HCT116 (cell line): ENCODE data around the gene DND1. TPM values are rescaled to one million over a fixed set of nuclear protein-coding genes. Genes with fewer than 3 reads are reported as not detected.

Source experiments
- ATAC-seq: fragments of 200-7000 bp; cut with Tn5 transposase; 2 replicates; pipeline ENCODE4 v1.9.1; 2020; ENCODE audit warnings: mild to moderate bottlenecking, moderate library complexity
- BruUV-seq: library from RNA; stranded (reverse); fragments of 400-500 nt; replicated peaks from 2 replicates; lab custom pipeline; 2021; lab: Mats Ljungman, UMichigan
- CTCF ChIA-PET: fragments of 300-600 bp; sonication (Branson Sonifier 250); formaldehyde crosslinking; loops from one replicate; lab custom pipeline; 2021; ENCODE audit warnings: antibody characterized with exemption; lab: Charles Lee
- POLR2A ChIA-PET: fragments of 300-600, 350-600 bp; sonication (Branson Sonifier 250); formaldehyde crosslinking; loops from one replicate; lab custom pipeline; 2021; ENCODE audit warnings: antibody characterized with exemption; lab: Charles Lee
- RAD21 ChIA-PET, 2 experiments: fragments of 300-600 bp; sonication (Branson Sonifier 250); formaldehyde crosslinking; loops; one replicate each; lab custom pipeline; 2023; ENCODE audit warnings: low total read pairs in 2 of 2; ENCODE audit not compliant: uncharacterized antibody in 2 of 2, unreplicated experiment in 2 of 2, low non-redundant PET in 1 of 2; lab: Charles Lee
- DNase-seq: peaks from one replicate; pipeline ENCODE4 v3.0.0-alpha.2; 2010; ENCODE audit warnings: low read depth, low spot score
- H2AFZ ChIP-seq: fragments of 200-600 bp; shearing (Covaris generic), sonication (generic); 2 replicates; pipeline ENCODE4 v1.6.1; 2017; ENCODE audit warnings: low read depth, mixed run types, mixed read lengths, antibody characterized with exemption, low read length; ENCODE audit not compliant: poor library complexity, severe bottlenecking
- H3K27ac ChIP-seq: 2 replicates; pipeline ENCODE4 v1.5.1; 2012; ENCODE audit warnings: low read depth, low read length
- H3K27me3 ChIP-seq: fragments of 200-600 bp; sonication (generic); 2 replicates; pipeline ENCODE4 v1.6.1; 2016; ENCODE audit warnings: mixed run types, low read length, mixed read lengths; ENCODE audit not compliant: insufficient read depth
- H3K36me3 ChIP-seq, 2 experiments: fragments of 200-500 bp in 1 of 2; fragments of 200-600 bp in 1 of 2; sonication (Bioruptor generic) in 1 of 2; sonication (generic) in 1 of 2; 2 replicates each; pipeline versions ENCODE4 v1.5.1 to v1.6.1; 2014 to 2016; ENCODE audit warnings: low read length in 2 of 2, inconsistent platforms in 1 of 2, mixed read lengths in 1 of 2, mixed run types in 1 of 2; ENCODE audit not compliant: insufficient read depth in 2 of 2, control insufficient read depth in 1 of 2
- H3K4me1 ChIP-seq, 2 experiments: fragments of 200-600 bp in 1 of 2; sonication (generic) in 1 of 2; 2 replicates each; pipeline versions ENCODE4 v1.5.1 to v1.6.1; 2012 to 2017; ENCODE audit warnings: low read length in 2 of 2, inconsistent platforms in 1 of 2, mild to moderate bottlenecking in 1 of 2, mixed read lengths in 1 of 2, mixed run types in 1 of 2, moderate library complexity in 1 of 2; ENCODE audit not compliant: insufficient read depth in 2 of 2, control insufficient read depth in 1 of 2
- H3K4me2 ChIP-seq: fragments of 200-600 bp; sonication (generic); 2 replicates; pipeline ENCODE4 v1.6.1; 2017; ENCODE audit warnings: mixed run types, low read length, mixed read lengths
- H3K4me3 ChIP-seq, 2 experiments: fragments of 200-600 bp in 1 of 2; sonication (generic) in 1 of 2; replicated peaks in 1 of 2; 2 replicates each; pipeline ENCODE4 v1.5.1; 2011 to 2016; ENCODE audit warnings: low read length in 2 of 2, control low read depth in 1 of 2, low read depth in 1 of 2, mild to moderate bottlenecking in 1 of 2, mixed read lengths in 1 of 2, mixed run types in 1 of 2
- H3K79me2 ChIP-seq: fragments of 200-600 bp; sonication (generic); 2 replicates; pipeline ENCODE4 v1.6.1; 2017; ENCODE audit warnings: mild to moderate bottlenecking, mixed run types, low read length, moderate library complexity, mixed read lengths; ENCODE audit not compliant: insufficient read depth
- H3K9ac ChIP-seq: fragments of 200-600 bp; sonication (generic); 2 replicates; pipeline ENCODE4 v1.6.1; 2016; ENCODE audit warnings: low read length, mixed read lengths
- H3K9me2 ChIP-seq: fragments of 200-600 bp; sonication (generic), shearing (Covaris generic); 2 replicates; pipeline ENCODE4 v1.6.1; 2017; ENCODE audit warnings: mixed run types, mild to moderate bottlenecking, moderate library complexity; ENCODE audit not compliant: insufficient read depth
- H3K9me3 ChIP-seq, 2 experiments: fragments of 200-500 bp in 1 of 2; fragments of 200-600 bp in 1 of 2; sonication (Bioruptor generic) in 1 of 2; sonication (generic) in 1 of 2; 2 replicates each; pipeline ENCODE4 v1.6.1; 2014 to 2017; ENCODE audit warnings: low read length in 2 of 2, mixed read lengths in 2 of 2, inconsistent platforms in 1 of 2, low read depth in 1 of 2, mild to moderate bottlenecking in 1 of 2, mixed run types in 1 of 2, moderate library complexity in 1 of 2; ENCODE audit not compliant: control insufficient read depth in 1 of 2, insufficient read depth in 1 of 2
- H4K20me1 ChIP-seq: fragments of 200-600 bp; sonication (generic), shearing (Covaris generic); 2 replicates; pipeline ENCODE4 v1.6.1; 2017; ENCODE audit warnings: mixed run types, mild to moderate bottlenecking, moderate library complexity; ENCODE audit not compliant: insufficient read depth
- ATF3 ChIP-seq: IDR thresholded peaks from 2 replicates; pipeline ENCODE4 v1.6.1; 2012
- CBX3 ChIP-seq: IDR thresholded peaks from 2 replicates; pipeline ENCODE4 v1.6.1; 2012; ENCODE audit warnings: low read depth
- ELF1 ChIP-seq: IDR thresholded peaks from 2 replicates; pipeline ENCODE4 v1.6.1; 2012; ENCODE audit warnings: low read depth, borderline replicate concordance
- FOSL1 ChIP-seq: IDR thresholded peaks from 2 replicates; pipeline ENCODE4 v1.6.1; 2012; ENCODE audit warnings: low read depth
- POLR2AphosphoS5 ChIP-seq: IDR thresholded peaks from 2 replicates; pipeline ENCODE4 v1.6.1; 2011; ENCODE audit warnings: mild to moderate bottlenecking, low read depth, low read length, moderate library complexity
- SP1 ChIP-seq: IDR thresholded peaks from 2 replicates; pipeline ENCODE4 v1.6.1; 2012; ENCODE audit warnings: low read depth
- TCF7L2 ChIP-seq: IDR thresholded peaks from 2 replicates; pipeline ENCODE4 v1.7.0; 2011; ENCODE audit warnings: borderline replicate concordance, inconsistent platforms; ENCODE audit not compliant: insufficient read depth, insufficient read length; ENCODE audit errors: extremely low read depth
- ZNF274 ChIP-seq: fragments of 200-500 bp; sonication (Bioruptor generic); IDR thresholded peaks from 2 replicates; pipeline ENCODE4 v1.6.1; 2014; ENCODE audit warnings: mild to moderate bottlenecking, low read depth, low read length, inconsistent platforms
- intact Hi-C: fragments of 100-400 bp; cut with micrococcal nuclease; formaldehyde crosslinking; loops from 2 replicates; pipeline ENCODE4 v1.10.0; 2022
- total RNA-seq: library from RNA; stranded (reverse); gene quantifications from one replicate; pipeline ENCODE4 v1.2.1, GENCODE V29; 2021; ENCODE audit not compliant: unreplicated experiment

Gene DND1
- total RNA-seq, 1 experiment from 2014 or later: 2.3 TPM

- H3K9ac ChIP-seq: no peak overlapping the region
- no peak overlapping the region for H3K27ac ChIP-seq
- RAD21 ChIA-PET: no interaction called here
- H3K27me3 ChIP-seq: no peaks in the 10 kb centered on the region
- no peak for ATAC-seq
- H3K36me3 ChIP-seq: no peaks in the 10 kb centered on the region
- intact Hi-C loops: loop anchor here (5.0 kb wide), 1 partner anchor 156 kb away; the partner anchor contains the start of gene SRA1
- BruUV-seq: no TSS peak
- no peak overlapping the region for H2AFZ ChIP-seq
- CTCF ChIA-PET: no interaction called here
- no peaks in the 10 kb centered on the region for H3K9me2 ChIP-seq
- H3K4me3 ChIP-seq: no peak overlapping the region
- no peak for DNase-seq
- H3K79me2 ChIP-seq: no peaks in the 10 kb centered on the region
- no peaks in the 10 kb centered on the region for H4K20me1 ChIP-seq
- H3K4me2 ChIP-seq: no peak overlapping the region
- H3K9me3 ChIP-seq: no peaks in the 10 kb centered on the region
- peaks cover 23 to 44% of the 10 kb centered on the region in 2 experiments for H3K4me1 ChIP-seq
- no peak for TF ChIP-seq ATF3
- POLR2A ChIA-PET: no interaction called here
These were observed 40.3 kb upstream of the DND1 start for GRCh38 chr5:140713562-140714094.

GRCh38 chr5:140711794-140712193 is 38.4 kb upstream of the DND1 start:
- peak overlapping the region; percentile 63; the same call in 1 of the 2 replicates for H3K27ac ChIP-seq
- POLR2A ChIA-PET: interaction anchor here (0.8 to 2.1 kb wide), 5 partner anchors 7 to 21 kb away, joined by 3 to 13 read pairs (median 9); partner anchors contain the start of genes HARS1, HARS2 and ZMAT2
- H3K4me3 ChIP-seq: peak overlapping the region; percentile 11 to 51
- peaks cover 0 to 8% of the 10 kb centered on the region in 2 experiments; a peak in 1 of 4 replicates for H3K36me3 ChIP-seq
- H3K9ac ChIP-seq: peak overlapping the region; percentile 57; the same call in 1 of the 2 replicates
- no peaks in the 10 kb centered on the region for H3K27me3 ChIP-seq
- RAD21 ChIA-PET: interaction anchor here in 1 of 2 experiments (0.6 kb wide), 1 partner anchor 352 kb away, joined by 3 read pairs; the partner anchor contains the start of gene SLC4A9
- H3K79me2 ChIP-seq: no peaks in the 10 kb centered on the region
- no peak for DNase-seq
- CTCF ChIA-PET: interaction anchor here (1.1 to 1.9 kb wide), 4 partner anchors 8 to 353 kb away, joined by 4 to 10 read pairs (median 6); partner anchors contain the start of gene ZMAT2
- H3K9me3 ChIP-seq: no peaks in the 10 kb centered on the region
- no peaks in the 10 kb centered on the region for H3K9me2 ChIP-seq
- BruUV-seq: no TSS peak
- TF ChIP-seq TCF7L2 (no peak), ZNF274 (no peak), CBX3 (no peak), FOSL1 (no peak), SP1 (no peak), ELF1 (no peak), POLR2AphosphoS5 (no peak)
- TF ChIP-seq, all 23 proteins: peak for 0
- intact Hi-C loops: loop anchor here (5.0 kb wide), 1 partner anchor 154 kb away; the partner anchor contains the start of gene SRA1
- peaks cover 14 to 38% of the 10 kb centered on the region in 2 experiments for H3K4me1 ChIP-seq
- peak overlapping the region; percentile 78 for H3K4me2 ChIP-seq
- peak overlapping the region; percentile 77 for H2AFZ ChIP-seq
- no peak for ATAC-seq
- H4K20me1 ChIP-seq: no peaks in the 10 kb centered on the region
